Mesendoderm (in vitro differentiated cells): Measurements from ENCODE around the gene TM4SF18.

Experiments used
- DNase-seq: peaks from one replicate; pipeline ENCODE4 v3.0.0; 2013
- H2AK5ac ChIP-seq: 2 replicates; pipeline ENCODE4 v1.6.1; 2013; ENCODE audit warnings: low read length, inconsistent platforms
- H2BK120ac ChIP-seq: 2 replicates; pipeline ENCODE4 v1.6.1; 2013; ENCODE audit warnings: low read depth, mild to moderate bottlenecking, low read length, moderate library complexity, mixed read lengths
- H2BK15ac ChIP-seq: replicated peaks from 2 replicates; pipeline ENCODE4 v1.6.1; 2013; ENCODE audit warnings: low read depth, mild to moderate bottlenecking, moderate library complexity
- H2BK5ac ChIP-seq: 2 replicates; pipeline ENCODE4 v1.6.1; 2013; ENCODE audit warnings: low read length, inconsistent platforms
- H3K18ac ChIP-seq: 2 replicates; pipeline ENCODE4 v1.6.1; 2013; ENCODE audit warnings: mild to moderate bottlenecking, low read length, mixed read lengths
- H3K23ac ChIP-seq: one replicate; pipeline ENCODE4 v1.6.1; 2013; ENCODE audit warnings: low read length
- H3K27ac ChIP-seq: 2 replicates; pipeline ENCODE4 v1.5.1; 2013; ENCODE audit warnings: low read depth, mild to moderate bottlenecking, inconsistent platforms, low read length, moderate library complexity
- H3K27me3 ChIP-seq: 2 replicates; pipeline ENCODE4 v1.6.1; 2013; ENCODE audit warnings: low read length, control low read depth, mild to moderate bottlenecking, inconsistent platforms; ENCODE audit not compliant: insufficient read depth, poor library complexity
- H3K36me3 ChIP-seq: 2 replicates; pipeline ENCODE4 v1.6.1; 2013; ENCODE audit warnings: low read length, inconsistent platforms; ENCODE audit not compliant: control insufficient read depth, insufficient read depth
- H3K4ac ChIP-seq: one replicate; pipeline ENCODE4 v1.6.1; 2013; ENCODE audit warnings: low read depth, mild to moderate bottlenecking, low read length, moderate library complexity
- H3K4me1 ChIP-seq: 2 replicates; pipeline ENCODE4 v1.6.1; 2013; ENCODE audit warnings: low read depth, low read length, inconsistent platforms; ENCODE audit not compliant: control insufficient read depth
- H3K4me2 ChIP-seq: 2 replicates; pipeline ENCODE4 v1.6.1; 2013; ENCODE audit warnings: low read length
- H3K4me3 ChIP-seq: 2 replicates; pipeline ENCODE4 v1.5.1; 2013; ENCODE audit warnings: mild to moderate bottlenecking, low read length
- H3K56ac ChIP-seq: one replicate; pipeline ENCODE4 v1.6.1; 2013; ENCODE audit warnings: low read length
- H3K79me1 ChIP-seq: 2 replicates; pipeline ENCODE4 v1.6.1; 2013; ENCODE audit warnings: low read length, inconsistent platforms
- H3K79me2 ChIP-seq: 2 replicates; pipeline ENCODE4 v1.6.1; 2013; ENCODE audit warnings: mild to moderate bottlenecking, low read length; ENCODE audit not compliant: control insufficient read depth, insufficient read depth
- H3K9ac ChIP-seq: 2 replicates; pipeline ENCODE4 v1.6.1; 2013; ENCODE audit warnings: low read length, inconsistent platforms
- H4K5ac ChIP-seq: one replicate; pipeline ENCODE4 v1.6.1; 2013; ENCODE audit warnings: low read length
- H4K8ac ChIP-seq: one replicate; pipeline ENCODE4 v1.6.1; 2013; ENCODE audit warnings: low read depth, mild to moderate bottlenecking, control low read depth, low read length, moderate library complexity
- WGBS: extraction: QIAGEN DNeasy Blood & Tissue Kit; methylation state at CpG from one replicate; pipeline ENCODE4 v1.1.7; 2013; ENCODE audit warnings: low lambda C conversion rate, missing lambda C conversion rate; ENCODE audit not compliant: insufficient coverage; ENCODE audit errors: extremely low coverage; 5-methylcytosine and 5-hydroxymethylcytosine counted together

Gene TM4SF18

DNA sequence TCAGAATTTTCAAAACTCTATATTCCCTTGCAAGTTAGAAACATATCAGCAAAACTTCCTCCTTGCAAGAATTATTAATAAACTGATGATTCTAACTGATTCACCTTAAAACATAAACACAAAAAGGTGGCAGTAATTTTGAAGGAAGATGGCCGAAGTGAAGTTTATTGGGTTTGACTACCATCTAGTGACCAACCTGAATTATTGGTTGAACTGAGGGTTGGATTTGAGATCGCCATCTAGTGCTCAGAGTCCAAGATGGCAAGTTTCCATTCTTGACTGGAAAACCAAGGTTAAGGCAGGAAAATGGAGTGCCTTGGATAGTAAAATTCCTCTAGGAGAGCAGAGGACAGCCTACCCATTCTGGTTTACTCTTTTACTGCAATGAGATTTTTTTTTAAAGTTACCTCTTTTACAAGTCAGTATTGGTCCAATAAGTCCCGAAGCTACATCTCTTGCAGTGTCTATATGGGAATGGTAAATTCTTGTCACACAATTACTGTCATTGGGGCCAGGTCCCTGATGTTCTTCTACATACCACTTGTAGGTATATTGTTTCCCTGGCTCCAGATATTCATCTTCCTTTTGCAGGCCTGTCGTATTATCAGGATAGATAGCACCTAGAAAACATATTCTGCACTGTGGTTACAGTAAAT lies 60.2 kb downstream of the TM4SF18 start:
- no peak overlapping the region for H2BK120ac ChIP-seq
- H3K79me2 ChIP-seq = no peaks in the 10 kb centered on the region
- H3K27ac ChIP-seq = no peak overlapping the region
- H3K9ac ChIP-seq = no peak overlapping the region
- H2BK15ac ChIP-seq = no peak overlapping the region
- peak; percentile 91 for DNase-seq
- H3K36me3 ChIP-seq = no peaks in the 10 kb centered on the region
- no peaks in the 10 kb centered on the region for H3K79me1 ChIP-seq
- no peak overlapping the region for H3K4ac ChIP-seq
- H3K4me2 ChIP-seq = no peak overlapping the region
- no peak overlapping the region for H2BK5ac ChIP-seq
- H4K8ac ChIP-seq = no peak overlapping the region
- H3K23ac ChIP-seq = no peak overlapping the region
- no peak overlapping the region for H4K5ac ChIP-seq
- H2AK5ac ChIP-seq = no peak overlapping the region
- H3K18ac ChIP-seq = no peak overlapping the region
- peaks cover 5% of the 10 kb centered on the region for H3K4me1 ChIP-seq
- H3K4me3 ChIP-seq = no peak overlapping the region
- WGBS = no CpG with 5 or more reads among the region's 4 CpGs
- H3K27me3 ChIP-seq = no peaks in the 10 kb centered on the region
- H3K56ac ChIP-seq = no peak overlapping the region

DNA sequence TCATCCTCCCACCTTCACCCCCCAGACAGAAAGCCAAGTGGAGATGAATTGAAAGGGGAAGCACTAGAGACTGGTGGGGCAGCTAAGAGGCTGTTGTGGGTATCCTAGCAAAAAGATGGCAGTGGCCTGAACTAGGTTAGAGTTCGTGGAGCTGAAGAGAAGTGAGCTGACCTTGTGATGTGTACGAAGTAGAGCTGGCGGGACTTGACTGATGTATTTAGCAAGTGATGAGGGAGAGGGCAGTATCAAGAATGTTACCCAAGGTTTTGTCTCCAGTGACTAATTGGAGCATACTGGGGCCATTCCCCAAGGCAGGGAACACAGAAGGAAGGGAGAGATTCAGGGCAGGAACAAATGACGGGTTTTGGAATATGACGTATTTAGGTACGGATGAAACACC lies 61.8 kb downstream of the TM4SF18 start:
- DNase-seq = no peak
- no peaks in the 10 kb centered on the region for H3K79me2 ChIP-seq
- H3K36me3 ChIP-seq = no peaks in the 10 kb centered on the region
- H4K5ac ChIP-seq = no peak overlapping the region
- no peaks in the 10 kb centered on the region for H3K4me1 ChIP-seq
- H3K4me3 ChIP-seq = no peak overlapping the region
- no peak overlapping the region for H3K4ac ChIP-seq
- no peaks in the 10 kb centered on the region for H3K79me1 ChIP-seq
- no peak overlapping the region for H4K8ac ChIP-seq
- H3K9ac ChIP-seq = no peak overlapping the region
- no peak overlapping the region for H3K4me2 ChIP-seq
- H3K56ac ChIP-seq = peak overlapping the region; percentile 27
- no peaks in the 10 kb centered on the region for H3K27me3 ChIP-seq
- peak overlapping the region; percentile 81 for H3K18ac ChIP-seq
- no peak overlapping the region for H3K23ac ChIP-seq
- no peak overlapping the region for H3K27ac ChIP-seq
- no CpG with 5 or more reads among the region's 6 CpGs for WGBS
- no peak overlapping the region for H2BK15ac ChIP-seq
- H2BK120ac ChIP-seq = no peak overlapping the region
- H2AK5ac ChIP-seq = no peak overlapping the region
- H2BK5ac ChIP-seq = no peak overlapping the region

DNA sequence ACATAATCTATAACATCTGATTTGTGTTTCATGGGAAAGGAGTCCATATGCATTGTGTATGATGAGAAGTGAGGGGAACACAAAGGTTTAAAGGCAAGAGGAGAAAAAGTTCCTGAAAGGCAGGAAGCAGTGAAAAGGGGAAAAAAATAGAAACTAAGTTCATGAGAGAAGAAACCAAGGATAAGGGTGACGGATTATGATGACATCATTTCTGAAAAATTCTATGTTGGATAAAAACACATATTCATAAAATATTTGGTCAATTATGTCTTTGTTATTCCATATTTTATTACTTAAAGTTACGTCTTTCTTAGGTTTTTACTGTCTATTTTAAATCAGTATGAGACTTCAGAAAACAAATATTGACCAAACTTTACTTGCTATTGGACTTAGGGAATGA lies 63.3 kb downstream of the TM4SF18 start:
- H4K5ac ChIP-seq = no peak overlapping the region
- H2BK120ac ChIP-seq = no peak overlapping the region
- no peaks in the 10 kb centered on the region for H3K4me1 ChIP-seq
- H3K27ac ChIP-seq = no peak overlapping the region
- no peak overlapping the region for H4K8ac ChIP-seq
- WGBS = no CpG with 5 or more reads among the region's 2 CpGs
- no peak overlapping the region for H3K23ac ChIP-seq
- DNase-seq = no peak
- H3K4me3 ChIP-seq = no peak overlapping the region
- H2BK5ac ChIP-seq = no peak overlapping the region
- H3K27me3 ChIP-seq = no peaks in the 10 kb centered on the region
- H2AK5ac ChIP-seq = no peak overlapping the region
- no peaks in the 10 kb centered on the region for H3K36me3 ChIP-seq
- no peak overlapping the region for H3K18ac ChIP-seq
- H3K9ac ChIP-seq = no peak overlapping the region
- H3K4ac ChIP-seq = no peak overlapping the region
- no peak overlapping the region for H3K4me2 ChIP-seq
- H3K56ac ChIP-seq = no peak overlapping the region
- H2BK15ac ChIP-seq = no peak overlapping the region
- H3K79me1 ChIP-seq = no peaks in the 10 kb centered on the region
- H3K79me2 ChIP-seq = no peaks in the 10 kb centered on the region

DNA sequence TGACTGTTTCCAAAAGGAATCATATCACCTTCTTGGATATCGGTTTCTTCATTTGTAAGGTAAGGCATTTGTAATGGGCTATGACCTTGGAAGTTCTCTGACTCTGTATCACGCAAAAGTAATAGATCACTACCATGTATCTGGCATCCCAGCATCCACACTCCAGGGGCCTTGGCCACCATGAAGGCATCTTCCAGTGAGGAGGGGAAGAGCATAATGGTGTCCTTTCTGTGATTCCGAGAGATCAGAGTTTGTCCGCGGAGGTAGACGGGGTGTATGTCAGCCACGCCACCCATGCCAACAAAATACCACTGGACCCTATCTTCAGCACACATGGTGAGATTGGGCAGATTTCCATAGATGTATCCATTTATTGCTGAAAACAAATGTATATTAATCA lies 63.7 kb downstream of the TM4SF18 start:
- Histone ChIP-seq H3K27me3 (no peaks in the 10 kb centered on the region), H4K8ac (no peak overlapping the region), H3K4ac (no peak overlapping the region), H3K79me1 (no peaks in the 10 kb centered on the region), H3K56ac (no peak overlapping the region), H3K4me3 (no peak overlapping the region), H2BK5ac (no peak overlapping the region), H3K23ac (no peak overlapping the region), H3K79me2 (no peaks in the 10 kb centered on the region), H2BK15ac (no peak overlapping the region), H3K18ac (no peak overlapping the region), H4K5ac (no peak overlapping the region), H2AK5ac (no peak overlapping the region), H3K4me1 (no peaks in the 10 kb centered on the region), H3K27ac (no peak overlapping the region), H3K9ac (no peak overlapping the region), H3K4me2 (no peak overlapping the region), H3K36me3 (no peaks in the 10 kb centered on the region), H2BK120ac (no peak overlapping the region)
- WGBS = no CpG with 5 or more reads among the region's 7 CpGs
- DNase-seq = no peak
